DND-41 (cell line): ENCODE measurements around the gene PARPBP.
"Not testable (repeated sequence)": the region's sequence is repeated elsewhere in the genome, so short reads cannot be mapped to it uniquely, and the experiment has no call there.

ENCODE experiments used
- ATAC-seq: fragments of 200-7000 bp; cut with Tn5 transposase; 3 replicates; pipeline ENCODE4 v1.9.1; 2021; ENCODE audit warnings: low read depth; ENCODE audit not compliant: insufficient read depth
- DNase-seq: peaks from one replicate; pipeline ENCODE4 v3.0.0-alpha.2; 2020
- H2AFZ ChIP-seq: 2 replicates; pipeline ENCODE4 v1.6.0; 2012; ENCODE audit warnings: low read depth, low read length
- H3K27ac ChIP-seq: 2 replicates; pipeline ENCODE4 v1.5.1; 2012; ENCODE audit warnings: low read length, inconsistent platforms
- H3K27me3 ChIP-seq: fragments of 200-600 bp; sonication (generic); 2 replicates; pipeline ENCODE4 v1.6.0; 2012; ENCODE audit warnings: low read length, mild to moderate bottlenecking, inconsistent platforms; ENCODE audit not compliant: insufficient read depth, poor library complexity
- H3K36me3 ChIP-seq: 2 replicates; pipeline ENCODE4 v1.5.1; 2012; ENCODE audit warnings: low read length, inconsistent platforms; ENCODE audit not compliant: insufficient read depth
- H3K4me1 ChIP-seq: 2 replicates; pipeline ENCODE4 v1.5.1; 2012; ENCODE audit warnings: mild to moderate bottlenecking, low read length; ENCODE audit not compliant: insufficient read depth
- H3K4me2 ChIP-seq: 2 replicates; pipeline ENCODE4 v1.6.0; 2012; ENCODE audit warnings: mild to moderate bottlenecking, moderate library complexity, low read length, inconsistent platforms; ENCODE audit not compliant: insufficient read depth
- H3K4me3 ChIP-seq, 2 experiments: fragments of 200-600 bp in 1 of 2; shearing (Covaris generic) in 1 of 2; 2 replicates each; pipeline ENCODE4 v1.5.1; 2012 to 2016; ENCODE audit warnings: inconsistent platforms in 2 of 2, low read length in 2 of 2, mild to moderate bottlenecking in 2 of 2, low read depth in 1 of 2, moderate library complexity in 1 of 2
- H3K79me2 ChIP-seq: 2 replicates; pipeline ENCODE4 v1.6.0; 2012; ENCODE audit warnings: low read length, inconsistent platforms; ENCODE audit not compliant: insufficient read depth
- H3K9ac ChIP-seq: 2 replicates; pipeline ENCODE4 v1.6.0; 2012; ENCODE audit warnings: low read depth, mild to moderate bottlenecking, inconsistent platforms, low read length, moderate library complexity
- H3K9me3 ChIP-seq: 2 replicates; pipeline ENCODE4 v1.5.1; 2012; ENCODE audit warnings: low read length, moderate library complexity, mild to moderate bottlenecking, inconsistent platforms; ENCODE audit not compliant: insufficient read depth, severe bottlenecking
- H4K20me1 ChIP-seq: 2 replicates; pipeline ENCODE4 v1.6.0; 2012; ENCODE audit warnings: low read length; ENCODE audit not compliant: insufficient read depth
- CTCF ChIP-seq: IDR thresholded peaks from 2 replicates; pipeline ENCODE4 v1.5.1; 2012; ENCODE audit warnings: borderline replicate concordance, low read length, moderate library complexity, mild to moderate bottlenecking; ENCODE audit not compliant: poor library complexity, severe bottlenecking; ENCODE audit errors: extremely low read depth
- EZH2 ChIP-seq: IDR thresholded peaks from 3 replicates; pipeline ENCODE4 v1.6.1; 2012; ENCODE audit warnings: borderline replicate concordance, low read depth, mild to moderate bottlenecking, moderate library complexity, low read length, inconsistent platforms; ENCODE audit not compliant: severe bottlenecking

The PARPBP gene

GRCh38 chr12:102137619-102138018, 17.6 kb downstream of the PARPBP start:
- DNase-seq, H3K4me2 ChIP-seq, H3K9ac ChIP-seq, H3K4me3 ChIP-seq, ATAC-seq, H3K4me1 ChIP-seq, H2AFZ ChIP-seq, H3K9me3 ChIP-seq, H4K20me1 ChIP-seq, H3K27me3 ChIP-seq, H3K27ac ChIP-seq: not testable (repeated sequence)
- peaks cover 18% of the 10 kb centered on the region; the same call in 1 of the 2 replicates for H3K36me3 ChIP-seq
- peaks cover 18% of the 10 kb centered on the region for H3K79me2 ChIP-seq

- H3K79me2 ChIP-seq, result peaks cover 20% of the 10 kb centered on the region; the same call in 1 of the 2 replicates
- H3K9me3 ChIP-seq, H3K4me1 ChIP-seq, H3K27me3 ChIP-seq, H4K20me1 ChIP-seq, H2AFZ ChIP-seq, H3K4me3 ChIP-seq, H3K27ac ChIP-seq, H3K4me2 ChIP-seq, H3K9ac ChIP-seq, ATAC-seq: not testable (repeated sequence)
- H3K36me3 ChIP-seq, result peaks cover 15% of the 10 kb centered on the region
- DNase-seq, result peak; percentile 45
Measured at GRCh38 chr12:102142866-102143373, 22.9 kb downstream of the PARPBP start.

GRCh38 chr12:102144221-102144620, 24.2 kb downstream of the PARPBP start:
- no peaks in the 10 kb centered on the region for H3K4me1 ChIP-seq
- H3K9ac ChIP-seq, result no peak overlapping the region
- no peaks in the 10 kb centered on the region for H3K27me3 ChIP-seq
- ATAC-seq, result no peak
- no peak overlapping the region for H2AFZ ChIP-seq
- peaks cover 15% of the 10 kb centered on the region for H3K36me3 ChIP-seq
- no peak overlapping the region for H3K4me2 ChIP-seq
- H4K20me1 ChIP-seq, result 0 out of 2 replicates have a peak, but pooled peaks cover under 1% of the 10 kb centered on the region
- H3K27ac ChIP-seq, result no peak overlapping the region
- no peak for TF ChIP-seq EZH2
- no peak for TF ChIP-seq CTCF
- no peak overlapping the region for H3K4me3 ChIP-seq
- peaks cover 20% of the 10 kb centered on the region; the same call in 1 of the 2 replicates for H3K79me2 ChIP-seq
- H3K9me3 ChIP-seq, result no peaks in the 10 kb centered on the region
- DNase-seq, result no peak

- H3K4me1 ChIP-seq, H3K9me3 ChIP-seq, H3K9ac ChIP-seq, H3K27me3 ChIP-seq, H2AFZ ChIP-seq, H3K4me3 ChIP-seq, ATAC-seq, H3K4me2 ChIP-seq, H4K20me1 ChIP-seq, H3K27ac ChIP-seq, DNase-seq: not testable (repeated sequence)
- Histone ChIP-seq H3K79me2 (peaks cover 17% of the 10 kb centered on the region; the same call in 1 of the 2 replicates), H3K36me3 (peaks cover 38% of the 10 kb centered on the region)
Measured at GRCh38 chr12:102147062-102147587, 27.1 kb downstream of the PARPBP start.

GRCh38 chr12:102155206-102155605, 35.2 kb downstream of the PARPBP start:
- H3K27ac ChIP-seq, H3K27me3 ChIP-seq, H3K4me1 ChIP-seq, H3K79me2 ChIP-seq, DNase-seq, H3K9me3 ChIP-seq, ATAC-seq, H4K20me1 ChIP-seq, H3K9ac ChIP-seq, H2AFZ ChIP-seq, H3K4me2 ChIP-seq, H3K4me3 ChIP-seq: not testable (repeated sequence)
- peaks cover 56% of the 10 kb centered on the region for H3K36me3 ChIP-seq
